ENCODE data around the gene PIR. TPM values are rescaled to one million over a fixed set of nuclear protein-coding genes. Genes with fewer than 3 reads are reported as not detected.

PIR gene
- total and polyA plus RNA-seq, 9 of the 15 experiments (the other 6 are each of a cell fraction or from before 2014, with no cell fraction given), result 7.5 to 29.8 (median 11.5) TPM

DNA sequence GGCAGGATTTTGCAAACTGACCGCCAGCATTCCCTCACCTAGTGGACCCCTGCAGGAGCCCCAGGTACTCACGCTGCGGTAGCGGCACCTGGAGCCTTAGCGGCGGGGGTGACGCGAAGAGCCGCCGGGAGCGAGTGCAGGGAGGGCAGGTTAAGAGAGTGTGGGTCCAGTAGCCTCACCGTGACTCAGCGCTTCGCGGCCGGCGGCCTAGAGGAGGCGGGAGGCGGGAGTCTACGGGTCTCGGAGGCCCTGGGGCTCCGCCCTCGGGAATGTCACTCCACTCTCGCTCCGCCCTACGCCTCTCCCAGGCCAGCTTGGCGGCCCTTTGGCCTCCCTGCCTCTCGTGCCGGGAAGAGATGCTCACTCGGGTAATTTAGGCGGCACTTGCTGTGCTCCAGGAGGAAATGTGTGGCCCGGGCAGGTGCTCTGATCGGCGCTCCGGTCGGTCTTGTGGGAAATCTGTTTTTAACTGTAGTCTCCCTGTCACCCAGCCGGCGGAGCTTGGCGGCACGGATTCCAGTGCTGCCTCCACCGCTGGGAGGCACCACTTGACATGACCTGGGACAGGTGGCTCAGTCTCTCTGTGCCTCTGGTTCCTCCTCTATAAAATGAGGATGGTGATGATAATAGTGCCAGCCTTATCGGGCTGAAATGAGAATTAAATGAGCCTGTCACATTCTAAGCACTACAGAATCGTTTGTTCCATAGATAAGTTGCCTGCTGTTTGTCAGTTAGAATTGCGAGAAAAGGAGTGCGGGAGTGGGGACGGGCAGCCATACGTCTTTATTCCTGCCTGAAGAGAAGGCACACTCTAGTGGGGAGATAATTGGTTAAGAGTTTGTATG lies at the start of gene PIR (continued):
- TF ChIP-seq NR4A1 (CRISPR knock-in tag; IDR thresholded peaks at IDR 0.05) (no peak), NR4A1 (tag; IDR thresholded peaks at IDR 0.05) (0 out of 2 replicates have a peak, but pooled peaks have one; percentile 66), SMARCA5 (IDR thresholded peaks at IDR 0.05) (no peak), E2F5 (CRISPR knock-in tag; IDR thresholded peaks at IDR 0.05) (no peak), ZNF212 (CRISPR knock-in tag; IDR thresholded peaks at IDR 0.05) (no peak), NR2C1 (IDR thresholded peaks at IDR 0.05) (no peak), NR2C1 (tag; IDR thresholded peaks at IDR 0.05) (0 out of 2 replicates have a peak, but pooled peaks have one; percentile 9), HLTF (IDR thresholded peaks at IDR 0.05) (no peak), ZNF592 (IDR thresholded peaks at IDR 0.05) (peak; percentile 80), CHD2 (IDR thresholded peaks at IDR 0.05; ENCODE audit: low read depth, low read length) (no peak), ZNF583 (CRISPR knock-in tag; IDR thresholded peaks at IDR 0.05) (no peak), E2F6 (IDR thresholded peaks at IDR 0.05; ENCODE audit: borderline replicate concordance in 1 of 2, extremely low read depth in 1 of 2, insufficient read depth in 1 of 2, insufficient read length in 1 of 2, low read depth in 1 of 2, low read length in 1 of 2, poor library complexity in 1 of 2, severe bottlenecking in 1 of 2) (peak in 1 of 2 experiments; percentile 43), KDM5B (IDR thresholded peaks at IDR 0.05; ENCODE audit: insufficient replicate concordance, low read depth, low read length) (peak; percentile 10)
- TF ChIP-seq, protein P1, sequence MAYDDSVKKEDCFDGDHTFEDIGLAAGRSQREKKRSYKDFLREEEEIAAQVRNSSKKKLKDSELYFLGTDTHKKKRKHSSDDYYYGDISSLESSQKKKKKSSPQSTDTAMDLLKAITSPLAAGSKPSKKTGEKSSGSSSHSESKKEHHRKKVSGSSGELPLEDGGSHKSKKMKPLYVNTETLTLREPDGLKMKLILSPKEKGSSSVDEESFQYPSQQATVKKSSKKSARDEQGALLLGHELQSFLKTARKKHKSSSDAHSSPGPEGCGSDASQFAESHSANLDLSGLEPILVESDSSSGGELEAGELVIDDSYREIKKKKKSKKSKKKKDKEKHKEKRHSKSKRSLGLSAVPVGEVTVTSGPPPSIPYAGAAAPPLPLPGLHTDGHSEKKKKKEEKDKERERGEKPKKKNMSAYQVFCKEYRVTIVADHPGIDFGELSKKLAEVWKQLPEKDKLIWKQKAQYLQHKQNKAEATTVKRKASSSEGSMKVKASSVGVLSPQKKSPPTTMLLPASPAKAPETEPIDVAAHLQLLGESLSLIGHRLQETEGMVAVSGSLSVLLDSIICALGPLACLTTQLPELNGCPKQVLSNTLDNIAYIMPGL (CRISPR knock-in tag; IDR thresholded peaks at IDR 0.05), result 0 out of 2 replicates have a peak, but pooled peaks have one; percentile 50
- TF ChIP-seq, protein P2, sequence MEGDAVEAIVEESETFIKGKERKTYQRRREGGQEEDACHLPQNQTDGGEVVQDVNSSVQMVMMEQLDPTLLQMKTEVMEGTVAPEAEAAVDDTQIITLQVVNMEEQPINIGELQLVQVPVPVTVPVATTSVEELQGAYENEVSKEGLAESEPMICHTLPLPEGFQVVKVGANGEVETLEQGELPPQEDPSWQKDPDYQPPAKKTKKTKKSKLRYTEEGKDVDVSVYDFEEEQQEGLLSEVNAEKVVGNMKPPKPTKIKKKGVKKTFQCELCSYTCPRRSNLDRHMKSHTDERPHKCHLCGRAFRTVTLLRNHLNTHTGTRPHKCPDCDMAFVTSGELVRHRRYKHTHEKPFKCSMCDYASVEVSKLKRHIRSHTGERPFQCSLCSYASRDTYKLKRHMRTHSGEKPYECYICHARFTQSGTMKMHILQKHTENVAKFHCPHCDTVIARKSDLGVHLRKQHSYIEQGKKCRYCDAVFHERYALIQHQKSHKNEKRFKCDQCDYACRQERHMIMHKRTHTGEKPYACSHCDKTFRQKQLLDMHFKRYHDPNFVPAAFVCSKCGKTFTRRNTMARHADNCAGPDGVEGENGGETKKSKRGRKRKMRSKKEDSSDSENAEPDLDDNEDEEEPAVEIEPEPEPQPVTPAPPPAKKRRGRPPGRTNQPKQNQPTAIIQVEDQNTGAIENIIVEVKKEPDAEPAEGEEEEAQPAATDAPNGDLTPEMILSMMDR (IDR thresholded peaks at IDR 0.05 in 2 of 3, conservative IDR thresholded peaks at IDR 0.05 in 1 of 3; ENCODE audit: insufficient read depth in 2 of 3, low read depth in 1 of 3, low read length in 3 of 3), result peak; percentile 60 to 82 (median 71)
